ENCODE data around the gene MRTFA.

MRTFA gene

GRCh38 chr22:40407831-40408717, 228.4 kb downstream of the MRTFA start:
- no peak for DNase-seq

GRCh38 chr22:40407021-40407761, 229.3 kb downstream of the MRTFA start:
- no peak for DNase-seq

- no peak for DNase-seq
Observed at GRCh38 chr22:40406063-40406890, 230.2 kb downstream of the MRTFA start.

GRCh38 chr22:40405178-40406062, 231.1 kb downstream of the MRTFA start:
- DNase-seq = no peak

GRCh38 chr22:40404251-40405177, 232.0 kb downstream of the MRTFA start:
- no peak for DNase-seq

GRCh38 chr22:40403651-40404050, 232.9 kb downstream of the MRTFA start:
- no peak for DNase-seq

GRCh38 chr22:40403141-40403540, 233.4 kb downstream of the MRTFA start:
- no peak for DNase-seq

GRCh38 chr22:40401981-40402406, 234.5 kb downstream of the MRTFA start:
- DNase-seq = no peak

- DNase-seq = no peak
Observed at GRCh38 chr22:40401532-40401931, 235.0 kb downstream of the MRTFA start.

GRCh38 chr22:40400159-40400558, 236.4 kb downstream of the MRTFA start:
- DNase-seq = no peak

GRCh38 chr22:40399621-40400020, 236.9 kb downstream of the MRTFA start:
- no peak for DNase-seq

- DNase-seq = no peak
Observed at GRCh38 chr22:40397396-40397795, 239.1 kb downstream of the MRTFA start.

- peak; percentile 16 for DNase-seq
Observed at GRCh38 chr22:40396882-40397281, 239.6 kb downstream of the MRTFA start.

- DNase-seq = no peak
Observed at GRCh38 chr22:40395607-40396006, 240.9 kb downstream of the MRTFA start.

- no peak for DNase-seq
Observed at GRCh38 chr22:40394607-40395006, 241.9 kb downstream of the MRTFA start.

- no peak for DNase-seq
Observed at GRCh38 chr22:40392618-40393017, 243.9 kb downstream of the MRTFA start.

GRCh38 chr22:40391417-40391816, 245.1 kb downstream of the MRTFA start:
- no peak for DNase-seq

GRCh38 chr22:40388231-40388630, 248.3 kb downstream of the MRTFA start:
- DNase-seq = no peak

GRCh38 chr22:40387746-40388145, 248.8 kb downstream of the MRTFA start:
- no peak for DNase-seq

- DNase-seq = no peak
Observed at GRCh38 chr22:40385036-40385782, 251.3 kb downstream of the MRTFA start.

Data from NCI-H2227 treated with DMSO at 0.1 percent for 48 hours (cell line).